NT2/D1 (cell line): Measurements from ENCODE around the gene KISS1R.

Experiments used
- DNase-seq: peaks from one replicate; pipeline ENCODE4 v3.0.0-alpha.2; 2011; ENCODE audit warnings: low read depth, low spot score
- H3K27me3 ChIP-seq: 2 replicates; pipeline ENCODE4 v1.6.0; 2011; ENCODE audit warnings: mild to moderate bottlenecking; ENCODE audit not compliant: insufficient read length, insufficient read depth
- H3K36me3 ChIP-seq: 2 replicates; pipeline ENCODE4 v1.6.1; 2011; ENCODE audit warnings: mild to moderate bottlenecking, low read length, mixed read lengths; ENCODE audit not compliant: insufficient read depth, insufficient read length
- H3K4me1 ChIP-seq: 2 replicates; pipeline ENCODE4 v1.5.1; 2011; ENCODE audit not compliant: insufficient read depth, insufficient read length
- H3K4me3 ChIP-seq: 2 replicates; pipeline ENCODE4 v1.5.1; 2011; ENCODE audit warnings: low read depth; ENCODE audit not compliant: insufficient read length
- H3K9ac ChIP-seq: 2 replicates; pipeline ENCODE4 v1.6.0; 2011; ENCODE audit warnings: low read depth; ENCODE audit not compliant: insufficient read length
- H3K9me3 ChIP-seq: 2 replicates; pipeline ENCODE4 v1.5.1; 2011; ENCODE audit warnings: mild to moderate bottlenecking, low read length; ENCODE audit not compliant: insufficient read depth
- SUZ12 ChIP-seq: IDR thresholded peaks from 2 replicates; pipeline ENCODE4 v1.6.1; 2011; ENCODE audit not compliant: insufficient read length, insufficient read depth; ENCODE audit errors: extremely low read depth
- YY1 ChIP-seq: IDR thresholded peaks from 2 replicates; pipeline ENCODE4 v1.6.1; 2011; ENCODE audit not compliant: insufficient read length, insufficient read depth
- ZNF274 ChIP-seq: IDR thresholded peaks from 2 replicates; pipeline ENCODE4 v1.6.1; 2011; ENCODE audit warnings: mild to moderate bottlenecking, low read depth, low read length

KISS1R gene

GRCh38 chr19:937259-937694 lies 20.1 kb downstream of the KISS1R start:
- H3K27me3 ChIP-seq, result no peaks in the 10 kb centered on the region
- H3K9me3 ChIP-seq, result no peaks in the 10 kb centered on the region
- H3K36me3 ChIP-seq, result peaks cover 81% of the 10 kb centered on the region
- H3K9ac ChIP-seq, result no peak overlapping the region
- TF ChIP-seq ZNF274 (no peak), SUZ12 (no peak), YY1 (no peak)
- DNase-seq, result no peak
- H3K4me3 ChIP-seq, result no peak overlapping the region
- peaks cover 7% of the 10 kb centered on the region for H3K4me1 ChIP-seq

GRCh38 chr19:938233-938923 lies 21.2 kb downstream of the KISS1R start:
- H3K4me3 ChIP-seq, result no peak overlapping the region
- no peak overlapping the region for H3K9ac ChIP-seq
- H3K9me3 ChIP-seq, result no peaks in the 10 kb centered on the region
- no peaks in the 10 kb centered on the region for H3K27me3 ChIP-seq
- peaks cover 3% of the 10 kb centered on the region for H3K4me1 ChIP-seq
- no peak for TF ChIP-seq YY1
- peaks cover 83% of the 10 kb centered on the region for H3K36me3 ChIP-seq
- no peak for DNase-seq

- peaks cover 3% of the 10 kb centered on the region for H3K4me1 ChIP-seq
Measured at GRCh38 chr19:939439-939838, 22.3 kb downstream of the KISS1R start.

DNA sequence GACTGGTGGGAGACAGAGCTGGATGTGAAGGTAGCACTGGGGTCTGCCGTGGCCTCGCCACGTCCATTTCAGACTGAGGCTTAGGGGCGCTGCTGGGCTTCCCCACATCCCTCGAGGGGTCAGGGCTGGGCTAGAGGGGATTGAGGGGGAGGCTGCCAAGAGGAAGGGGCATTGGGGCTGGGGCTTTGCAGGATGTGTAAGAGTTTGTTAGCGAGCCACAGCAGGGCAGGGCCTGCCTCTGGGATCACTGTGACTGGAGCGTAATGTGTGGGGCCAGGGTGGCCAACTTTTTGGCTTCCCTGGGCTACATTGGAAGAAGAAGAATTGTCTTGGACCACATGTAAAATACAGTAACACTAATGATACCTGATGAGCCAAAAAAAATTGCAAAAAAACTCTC lies 22.8 kb downstream of the KISS1R start:
- Histone ChIP-seq H3K9me3 (no peaks in the 10 kb centered on the region), H3K4me3 (no peak overlapping the region), H3K27me3 (no peaks in the 10 kb centered on the region), H3K4me1 (peaks cover 1% of the 10 kb centered on the region), H3K36me3 (peaks cover 83% of the 10 kb centered on the region), H3K9ac (no peak overlapping the region)
- TF ChIP-seq ZNF274, result no peak
- no peak for TF ChIP-seq YY1
- no peak for TF ChIP-seq SUZ12
- DNase-seq, result no peak

More at GRCh38 chr19:939439-939838, 22.3 kb downstream of the KISS1R start:
- Histone ChIP-seq H3K36me3 (peaks cover 85% of the 10 kb centered on the region), H3K4me3 (no peak overlapping the region), H3K9me3 (no peaks in the 10 kb centered on the region), H3K27me3 (no peaks in the 10 kb centered on the region), H3K9ac (no peak overlapping the region)
- no peak for TF ChIP-seq YY1
- no peak for TF ChIP-seq ZNF274
- no peak for TF ChIP-seq SUZ12
- no peak for DNase-seq

- Histone ChIP-seq H3K4me1 (no peaks in the 10 kb centered on the region), H3K9me3 (no peaks in the 10 kb centered on the region), H3K27me3 (no peaks in the 10 kb centered on the region), H3K4me3 (no peak overlapping the region), H3K36me3 (peaks cover 84% of the 10 kb centered on the region), H3K9ac (no peak overlapping the region)
- DNase-seq, result no peak
- TF ChIP-seq ZNF274, result no peak
- no peak for TF ChIP-seq SUZ12
- no peak for TF ChIP-seq YY1
Measured at GRCh38 chr19:940591-941291, 23.6 kb downstream of the KISS1R start.

DNA sequence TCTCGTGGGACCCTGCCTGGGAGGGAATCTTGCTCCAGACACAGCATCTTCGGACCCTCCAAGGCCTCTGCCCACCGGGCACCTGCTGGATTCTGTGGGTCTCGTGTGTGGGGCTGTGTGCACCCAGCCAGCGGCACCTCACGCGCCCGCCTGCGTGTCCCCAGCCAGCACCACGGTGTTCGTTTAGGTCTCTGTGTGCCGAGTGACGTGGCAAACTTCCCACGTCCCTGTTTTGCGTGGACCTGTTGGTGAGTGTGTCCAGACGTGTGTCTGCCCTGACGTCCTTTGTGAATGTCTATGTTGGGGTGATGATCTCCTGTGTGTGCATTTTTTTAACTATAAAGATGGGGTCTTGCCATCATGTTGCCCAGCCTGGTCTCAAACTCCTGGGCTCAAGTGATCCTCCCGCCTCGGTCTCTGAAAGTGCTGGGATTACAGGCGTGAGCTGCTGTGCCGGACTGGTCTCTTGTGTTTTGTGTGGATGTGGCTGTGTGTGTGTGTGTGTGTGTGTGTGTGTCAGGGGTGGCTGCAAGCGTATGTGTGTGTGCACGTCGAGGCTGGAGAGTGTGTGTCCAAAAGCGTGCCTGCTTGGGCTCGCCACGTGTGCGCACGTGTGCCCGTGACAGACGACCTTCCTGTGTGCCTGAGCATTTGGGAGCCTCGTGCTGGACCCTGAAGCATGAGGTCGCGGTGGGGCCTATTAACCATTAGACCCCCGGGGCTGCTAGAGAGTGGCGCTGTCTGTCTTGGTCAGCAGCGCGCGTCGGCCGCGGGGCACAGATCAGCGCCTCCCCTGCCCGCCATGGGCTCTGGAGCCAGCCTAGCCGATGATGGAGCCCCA lies 24.4 kb downstream of the KISS1R start:
- no peaks in the 10 kb centered on the region for H3K27me3 ChIP-seq
- H3K36me3 ChIP-seq, result peaks cover 80% of the 10 kb centered on the region
- H3K4me1 ChIP-seq, result no peaks in the 10 kb centered on the region
- H3K9me3 ChIP-seq, result no peaks in the 10 kb centered on the region
- no peak for TF ChIP-seq YY1
- no peak for DNase-seq
- H3K4me3 ChIP-seq, result no peak overlapping the region
- H3K9ac ChIP-seq, result no peak overlapping the region

DNA sequence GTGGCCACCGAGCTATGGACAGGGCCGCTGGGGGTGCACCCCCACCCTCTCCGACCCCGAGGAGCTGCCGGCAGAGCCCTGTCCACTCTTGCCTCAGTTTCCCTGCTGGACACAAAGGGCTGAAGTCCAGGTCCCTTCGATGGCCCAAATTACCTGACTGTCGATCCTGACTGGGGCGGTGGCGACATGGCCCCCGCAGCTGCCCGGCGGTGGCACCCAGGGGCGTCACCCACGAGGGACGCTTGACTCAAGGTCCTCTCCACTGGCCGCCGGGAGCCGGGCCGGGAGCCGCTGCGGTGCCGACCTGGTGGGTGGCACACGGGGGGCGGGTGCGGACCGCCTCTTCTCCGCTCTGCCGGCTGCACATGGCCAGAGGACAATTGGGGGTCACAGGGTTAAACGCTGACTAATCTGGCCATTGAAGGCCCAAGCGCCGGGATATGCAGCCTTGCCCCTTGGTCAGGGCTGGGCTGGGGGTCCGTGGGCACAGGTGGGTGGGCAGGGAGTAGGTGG lies 25.1 kb downstream of the KISS1R start:
- H3K4me1 ChIP-seq, result no peaks in the 10 kb centered on the region
- no peaks in the 10 kb centered on the region for H3K27me3 ChIP-seq
- peaks cover 79% of the 10 kb centered on the region for H3K36me3 ChIP-seq
- no peak overlapping the region for H3K4me3 ChIP-seq
- no peaks in the 10 kb centered on the region for H3K9me3 ChIP-seq
- TF ChIP-seq SUZ12 (no peak), ZNF274 (no peak), YY1 (no peak)
- no peak for DNase-seq
- no peak overlapping the region for H3K9ac ChIP-seq
